Measurements from ENCODE around the gene TCP11L2. TPM values are rescaled to one million over a fixed set of nuclear protein-coding genes. Genes with fewer than 3 reads are reported as not detected.

The TCP11L2 gene
- total and polyA plus RNA-seq, 4 donors: 2.5 to 98.1 (median 5.9) TPM

- Histone ChIP-seq H3K4me1 (ENCODE audit: control insufficient read depth in 4 of 4, insufficient read depth in 4 of 4, low read length in 3 of 4) (no peaks in the 10 kb centered on the region), H3K9me3 (ENCODE audit: control insufficient read depth in 4 of 4, low read length in 3 of 4) (no peaks in the 10 kb centered on the region), H3K4me3 (ENCODE audit: low read depth in 1 of 3, low read length in 3 of 3) (no peak overlapping the region), H3K36me3 (ENCODE audit: control insufficient read depth in 4 of 4, insufficient read depth in 3 of 4, low read depth in 1 of 4, low read length in 3 of 4) (no peaks in the 10 kb centered on the region), H3K9ac (ENCODE audit: low read depth in 1 of 2, low read length in 2 of 2) (no peak overlapping the region), H3K27ac (ENCODE audit: low read depth in 1 of 2, low read length in 2 of 2) (no peak overlapping the region), H3K27me3 (ENCODE audit: control insufficient read depth in 4 of 4, insufficient read depth in 4 of 4, low read length in 3 of 4) (no peaks in the 10 kb centered on the region)
- no peak for TF ChIP-seq ATF3 (IDR thresholded peaks at IDR 0.05)
- TF ChIP-seq MAX (IDR thresholded peaks at IDR 0.05): no peak
- TF ChIP-seq EGR1 (IDR thresholded peaks at IDR 0.05; ENCODE audit: low read depth in 2 of 2): no peak
- TF ChIP-seq RAD21 (IDR thresholded peaks at IDR 0.05): no peak
- no peak for TF ChIP-seq ZBTB33 (IDR thresholded peaks at IDR 0.05)
- TF ChIP-seq JUND (IDR thresholded peaks at IDR 0.05): no peak
- TF ChIP-seq HNF4A (conservative IDR thresholded peaks at IDR 0.05): no peak
- TF ChIP-seq YY1 (IDR thresholded peaks at IDR 0.05): no peak
- no peak for TF ChIP-seq FOXA2 (IDR thresholded peaks at IDR 0.05)
- TF ChIP-seq CTCF (IDR thresholded peaks at IDR 0.05; ENCODE audit: low read depth, low read length, missing input control): no peak
- TF ChIP-seq FOXA1 (IDR thresholded peaks at IDR 0.05): no peak
- TF ChIP-seq GABPA (IDR thresholded peaks at IDR 0.05 in 1 of 2, conservative IDR thresholded peaks at IDR 0.05 in 1 of 2): no peak
- TF ChIP-seq TAF1 (conservative IDR thresholded peaks at IDR 0.05): no peak
- no peak for TF ChIP-seq HNF4G (IDR thresholded peaks at IDR 0.05)
- TF ChIP-seq REST (IDR thresholded peaks at IDR 0.05): no peak
- TF ChIP-seq RXRA (IDR thresholded peaks at IDR 0.05): no peak
- no peak for TF ChIP-seq SP1 (IDR thresholded peaks at IDR 0.05)
- TF ChIP-seq NR2F2 (IDR thresholded peaks at IDR 0.05): no peak
- DNase-seq (ENCODE audit: low spot score): peak; percentile 4
Measured at GRCh38 chr12:106256524-106256923, 46.0 kb upstream of the TCP11L2 start.

Measured in liver (tissue), 9 donors.